ENCODE results near the gene WNT9B.

The WNT9B gene, protein sequence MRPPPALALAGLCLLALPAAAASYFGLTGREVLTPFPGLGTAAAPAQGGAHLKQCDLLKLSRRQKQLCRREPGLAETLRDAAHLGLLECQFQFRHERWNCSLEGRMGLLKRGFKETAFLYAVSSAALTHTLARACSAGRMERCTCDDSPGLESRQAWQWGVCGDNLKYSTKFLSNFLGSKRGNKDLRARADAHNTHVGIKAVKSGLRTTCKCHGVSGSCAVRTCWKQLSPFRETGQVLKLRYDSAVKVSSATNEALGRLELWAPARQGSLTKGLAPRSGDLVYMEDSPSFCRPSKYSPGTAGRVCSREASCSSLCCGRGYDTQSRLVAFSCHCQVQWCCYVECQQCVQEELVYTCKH

DNA sequence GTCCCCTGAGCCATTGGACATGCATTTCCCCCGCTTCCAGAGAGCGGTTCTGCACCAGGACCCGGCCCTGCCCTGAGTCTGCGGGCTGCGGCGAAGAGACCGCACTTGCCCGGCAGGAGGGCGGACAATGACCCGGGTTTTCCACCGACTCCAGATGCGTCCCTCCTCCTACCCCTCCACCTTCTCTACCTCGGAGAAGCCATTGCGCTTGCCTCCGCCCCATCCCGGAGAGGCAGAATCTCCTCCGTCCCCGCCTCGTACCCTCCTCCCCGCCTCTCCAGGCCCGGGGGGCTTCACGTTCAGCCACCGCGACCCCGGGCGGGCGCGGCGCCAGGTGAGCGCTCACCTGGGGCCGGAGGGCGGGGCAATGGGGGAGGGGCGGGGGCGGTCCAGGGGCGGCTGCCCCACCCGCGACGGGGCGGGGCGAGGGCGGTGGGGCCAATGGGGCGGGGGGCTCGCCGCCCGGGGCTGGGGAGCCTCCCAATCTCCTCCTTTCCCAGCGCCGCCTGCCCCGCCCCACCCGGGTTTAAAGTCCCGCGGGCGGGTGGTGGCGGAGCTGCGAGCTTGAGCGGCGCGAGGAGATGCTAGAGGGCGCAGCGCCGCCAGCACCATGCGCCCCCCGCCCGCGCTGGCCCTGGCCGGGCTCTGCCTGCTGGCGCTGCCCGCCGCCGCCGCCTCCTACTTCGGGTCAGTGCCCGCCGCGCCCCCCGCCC is at the start of gene WNT9B:
TSS of gene WNT9B (plus strand) at position 555 of the 713 bp plus-strand sequence. CDS start at position 611, 56 bp downstream.
- no peak for DNase-seq (ENCODE audit: low read depth in 2 of 2)

DNA sequence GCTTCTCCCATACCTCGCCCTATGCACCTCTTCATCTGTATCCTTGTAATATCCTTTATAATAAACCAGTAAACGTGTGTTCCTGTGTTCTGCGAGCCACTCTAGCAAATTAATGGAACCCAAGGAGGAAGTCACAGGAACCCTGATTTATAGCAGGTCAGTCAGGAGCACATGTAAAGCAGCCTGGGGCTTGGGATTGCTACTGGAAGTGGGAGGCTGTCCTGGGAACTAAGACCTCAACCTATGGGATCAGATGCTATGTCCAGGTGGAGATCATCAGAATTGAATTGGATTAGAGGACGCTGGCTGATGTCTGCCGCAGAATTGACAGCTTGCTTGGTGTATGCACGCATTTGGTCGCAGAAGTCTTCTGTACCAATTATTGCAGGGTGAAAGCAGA is 48.6 kb upstream of the WNT9B start:
- DNase-seq (ENCODE audit: low read depth in 2 of 2): no peak

DNA sequence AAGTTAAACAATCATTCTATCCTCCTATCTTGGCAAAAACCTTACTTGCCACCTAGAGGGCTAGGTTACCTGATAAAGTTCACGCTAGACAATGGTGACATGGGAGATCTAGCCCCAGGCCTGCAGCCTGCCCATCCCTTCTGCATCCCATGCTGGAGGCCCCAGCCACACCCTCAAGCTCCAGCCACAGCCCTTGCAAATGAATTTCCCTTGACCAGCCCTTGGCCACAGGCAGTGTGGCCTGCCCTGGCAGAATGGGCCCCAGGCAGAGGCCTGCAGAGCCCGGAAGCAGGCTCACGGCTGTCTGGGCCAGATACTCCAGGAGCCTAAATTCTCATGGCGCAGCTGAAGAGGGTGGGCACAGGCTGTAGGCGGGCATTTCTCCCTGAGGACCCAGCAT is 47.8 kb upstream of the WNT9B start:
- no peak for DNase-seq (ENCODE audit: low read depth in 2 of 2)

DNA sequence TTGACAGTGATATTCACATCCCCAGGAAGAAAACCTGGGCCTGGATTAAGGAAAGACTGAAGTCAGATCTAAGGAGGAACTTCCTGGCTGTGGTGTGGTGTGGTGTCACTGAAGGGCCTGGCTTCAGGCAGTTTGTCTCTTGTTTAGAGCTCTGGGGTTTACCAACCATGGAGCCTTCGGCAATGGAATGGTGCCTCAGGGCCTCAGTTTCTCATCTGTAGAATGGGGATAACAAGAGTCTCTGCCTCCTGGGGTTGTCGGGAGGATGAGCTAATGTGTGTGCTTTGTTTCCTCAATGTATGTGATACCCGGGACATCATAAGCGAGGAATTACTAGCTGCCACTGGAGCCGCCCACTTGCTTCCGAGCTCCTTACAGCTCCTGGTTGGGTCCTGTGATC is 45.6 kb upstream of the WNT9B start:
- no peak for DNase-seq (ENCODE audit: low read depth in 2 of 2)

DNA sequence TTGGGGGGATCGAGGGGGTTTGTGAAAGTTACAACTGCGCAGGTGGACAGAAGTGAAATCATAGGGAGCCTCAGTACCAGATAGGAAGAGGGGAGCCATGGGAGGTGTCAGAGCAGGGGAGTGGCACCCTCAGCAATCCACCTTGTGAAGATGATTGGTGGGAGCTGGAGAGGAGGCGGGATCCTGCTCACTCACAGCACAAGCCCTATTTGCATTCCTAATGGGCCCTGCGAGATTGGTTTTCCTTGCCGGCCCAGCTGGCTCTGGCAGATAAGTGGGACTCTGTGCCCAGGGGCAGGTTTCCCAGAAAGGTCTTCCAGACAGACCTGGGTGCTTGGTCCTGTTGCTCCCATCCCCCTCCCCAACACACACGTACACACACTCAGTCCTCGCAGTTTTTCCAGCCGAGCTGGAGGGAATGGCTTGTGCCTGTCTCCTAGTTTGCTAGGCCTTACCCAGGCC is 42.2 kb upstream of the WNT9B start:
- DNase-seq (ENCODE audit: low read depth in 2 of 2): no peak

DNA sequence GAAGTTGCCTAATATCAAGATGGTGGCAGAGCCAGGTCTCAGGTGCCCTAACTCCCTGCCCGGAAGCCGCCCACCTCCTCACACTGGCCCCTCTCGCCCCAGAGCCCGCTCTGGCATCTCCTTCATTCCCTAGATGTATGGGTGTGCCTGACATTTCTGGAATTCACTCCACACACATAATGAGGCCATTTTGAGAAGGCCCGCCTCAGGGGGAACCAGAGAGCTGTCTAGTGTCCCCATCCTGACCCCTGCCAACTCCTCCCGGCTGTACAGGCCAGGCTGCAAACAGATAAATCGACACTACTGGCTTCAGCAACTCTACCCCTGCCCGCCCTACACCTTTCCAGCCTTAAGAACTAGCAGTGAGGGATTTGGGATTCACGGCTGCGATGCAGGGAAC is 40.5 kb upstream of the WNT9B start:
- no peak for DNase-seq (ENCODE audit: low read depth in 2 of 2)

DNA sequence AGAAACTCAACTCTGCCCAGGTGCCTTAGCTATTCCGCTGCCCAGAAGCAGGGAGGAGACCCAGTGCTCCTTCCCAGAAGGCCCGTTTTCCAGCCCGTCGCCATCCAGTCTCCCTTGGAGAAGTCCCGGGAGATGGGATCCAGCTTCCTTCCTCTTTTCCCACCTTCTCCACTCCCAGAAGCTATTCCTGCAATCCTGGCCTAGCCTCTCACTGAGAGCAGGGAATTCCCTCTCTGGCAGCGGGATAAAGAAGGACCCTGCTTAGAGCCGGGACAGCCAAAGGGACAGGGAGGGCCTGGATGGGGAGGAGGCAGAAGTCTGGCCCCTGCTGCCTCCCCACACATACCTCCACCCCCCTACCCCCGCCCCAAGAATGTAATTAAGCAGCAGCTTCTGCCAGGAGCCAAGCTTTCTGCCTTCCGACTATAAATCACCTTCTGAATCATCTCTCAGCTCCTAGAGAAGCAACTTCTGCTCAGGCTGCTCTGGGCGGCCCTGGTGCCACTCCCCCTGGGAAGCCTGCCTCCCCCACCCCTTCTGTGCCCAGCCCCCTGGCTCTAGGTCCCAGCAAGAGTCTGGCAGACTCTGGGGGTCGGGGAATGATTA is 39.3 kb upstream of the WNT9B start:
- DNase-seq (ENCODE audit: low read depth in 2 of 2): no peak

DNA sequence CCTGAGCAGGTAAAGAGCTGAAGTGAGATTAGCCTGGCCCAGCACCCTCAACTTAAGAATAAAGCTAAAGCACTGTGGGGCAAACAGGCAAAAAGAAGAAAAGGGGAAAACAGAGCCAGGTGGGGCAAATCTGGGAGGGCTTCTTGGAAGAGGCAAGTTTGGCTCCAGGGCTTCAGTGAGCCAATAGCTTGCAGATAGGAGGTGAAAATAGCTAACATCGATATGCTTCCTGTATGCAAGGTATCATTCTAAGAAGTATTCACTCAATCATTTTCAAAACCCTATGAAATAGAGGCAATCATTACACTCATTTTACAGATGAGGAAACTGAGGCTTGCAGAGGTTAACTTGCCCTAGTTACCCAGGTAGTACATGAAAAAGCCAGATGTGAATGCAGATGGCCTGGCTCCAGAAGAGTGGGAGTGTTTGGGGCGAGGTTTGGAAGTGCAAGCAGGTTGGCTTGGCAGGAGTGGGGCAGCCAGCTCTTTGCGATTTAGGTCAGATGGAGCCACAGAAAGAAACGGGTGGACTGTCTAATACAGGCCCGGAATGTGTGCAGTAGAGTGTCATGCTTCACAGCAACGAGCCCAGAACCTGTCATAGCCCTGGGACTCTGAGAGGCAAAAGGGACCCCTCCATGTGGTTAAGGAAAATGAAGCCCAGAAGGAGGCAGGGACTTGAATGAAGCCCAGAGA is 38.6 kb upstream of the WNT9B start:
- no peak for DNase-seq (ENCODE audit: low read depth in 2 of 2)

DNA sequence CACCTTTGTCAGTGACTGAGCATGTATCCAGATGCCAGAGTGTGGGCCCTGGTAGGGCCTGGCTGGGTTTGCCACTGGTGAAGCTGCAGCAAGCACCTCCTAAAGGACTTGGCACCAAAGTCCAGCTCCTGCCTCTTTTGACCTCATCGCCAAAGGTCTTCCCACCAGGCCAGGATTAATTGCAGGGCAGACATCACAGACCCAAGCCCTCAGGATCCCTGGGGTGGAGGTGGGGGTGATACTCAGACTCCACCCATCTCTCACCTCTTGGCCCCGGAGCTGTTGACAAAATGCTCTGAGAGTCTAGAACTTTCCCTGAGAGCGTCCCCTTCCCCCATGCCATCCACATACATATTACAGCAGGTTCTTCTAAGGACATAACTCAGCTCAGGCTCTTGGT is 37.5 kb upstream of the WNT9B start:
- DNase-seq (ENCODE audit: low read depth in 2 of 2): no peak

DNA sequence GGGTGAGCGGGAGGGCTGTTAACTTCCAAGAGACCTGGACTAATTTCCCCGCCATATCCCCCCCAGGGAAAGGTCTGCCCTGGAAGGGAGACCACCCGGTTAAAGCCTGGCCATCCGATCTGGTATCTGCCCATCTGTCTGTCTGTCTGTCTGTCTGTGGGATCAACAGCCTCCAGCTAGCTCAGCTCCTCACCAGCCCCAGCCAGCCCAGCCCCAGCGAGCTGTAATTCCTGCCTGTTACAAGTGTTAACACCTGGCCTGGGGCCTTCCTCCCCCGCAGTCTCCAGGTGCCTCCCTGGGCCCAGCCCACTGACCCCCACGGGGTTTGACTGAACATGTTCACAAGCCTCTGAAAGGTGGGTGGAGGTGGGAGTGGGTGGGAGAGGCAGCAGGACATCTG is 36.9 kb upstream of the WNT9B start:
- no peak for DNase-seq (ENCODE audit: low read depth in 2 of 2)

DNA sequence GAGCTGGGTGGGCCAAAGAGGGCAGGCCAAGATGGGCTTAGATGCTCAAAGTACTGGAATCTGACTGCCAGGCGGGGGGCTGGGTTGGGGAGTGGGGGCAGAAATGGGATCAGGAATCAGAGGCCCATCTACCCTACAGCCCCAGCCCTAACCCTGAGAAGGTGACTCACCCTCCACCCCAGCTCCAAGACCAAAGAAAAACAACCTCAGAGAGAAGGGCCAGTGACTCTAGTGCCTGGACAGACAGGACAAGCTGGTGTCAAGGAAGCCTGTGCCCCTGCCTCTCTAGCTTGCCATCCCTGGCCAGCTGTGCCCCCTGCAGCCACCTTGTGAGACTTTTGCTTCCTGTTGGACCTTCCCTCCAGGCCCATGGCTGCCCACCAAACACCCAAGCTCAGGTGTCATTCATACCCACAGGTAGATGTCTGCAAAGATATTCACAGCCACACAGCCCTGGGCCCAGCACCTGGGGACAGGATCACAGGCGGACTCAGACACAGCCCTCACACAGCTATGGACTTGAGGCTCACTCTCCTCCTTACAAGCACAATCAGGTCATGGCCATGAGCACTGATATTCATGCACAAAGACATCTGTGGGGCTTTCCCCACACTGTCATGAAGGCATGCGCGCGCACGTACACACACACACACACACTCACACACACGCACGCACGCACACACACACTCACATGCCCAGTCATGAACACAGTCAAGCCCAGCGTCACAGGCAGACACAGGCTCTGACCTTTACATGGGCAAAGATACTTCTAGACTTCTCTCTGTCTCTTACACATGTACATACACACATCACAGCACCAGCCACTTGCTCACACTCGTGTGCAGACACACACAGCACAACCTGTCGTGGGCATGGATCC is 35.7 kb upstream of the WNT9B start:
- DNase-seq (ENCODE audit: low read depth in 2 of 2): no peak

DNA sequence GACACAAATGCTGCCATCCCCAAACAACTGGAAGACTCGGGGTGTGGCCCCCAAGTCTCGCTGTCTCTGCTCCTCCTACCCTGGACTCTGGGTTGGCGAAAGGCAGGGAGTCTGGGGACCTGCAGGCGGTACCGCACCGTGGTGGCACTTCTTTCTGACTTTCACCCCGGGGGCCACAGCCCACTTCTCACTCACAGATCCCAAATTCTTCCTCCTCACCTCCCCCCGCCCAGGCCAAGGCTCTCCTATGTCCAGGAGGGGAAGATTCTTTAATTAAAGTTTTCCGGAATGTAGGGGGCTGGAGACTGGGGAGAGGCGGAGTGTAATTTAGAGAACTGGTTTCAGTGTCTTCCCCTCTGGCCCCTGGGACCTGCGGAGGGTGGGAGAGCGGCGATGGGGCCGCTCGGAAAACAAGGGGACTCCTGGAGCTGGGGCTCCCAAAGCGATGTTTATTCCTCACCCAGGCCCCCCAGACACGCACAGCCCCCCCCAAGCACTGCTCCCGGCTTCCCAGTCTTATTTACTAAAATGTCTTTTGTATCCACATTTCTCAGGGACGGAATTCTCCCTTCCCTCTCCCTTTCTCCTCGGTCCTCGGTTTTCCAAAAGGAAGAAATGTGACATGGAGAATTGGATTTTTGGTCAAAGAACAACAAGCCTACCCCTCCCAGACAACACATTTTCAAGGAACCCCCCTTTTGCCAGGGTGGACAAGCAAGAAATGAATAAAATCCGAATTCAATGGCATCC is 34.1 kb upstream of the WNT9B start:
- no peak for DNase-seq (ENCODE audit: low read depth in 2 of 2)

DNA sequence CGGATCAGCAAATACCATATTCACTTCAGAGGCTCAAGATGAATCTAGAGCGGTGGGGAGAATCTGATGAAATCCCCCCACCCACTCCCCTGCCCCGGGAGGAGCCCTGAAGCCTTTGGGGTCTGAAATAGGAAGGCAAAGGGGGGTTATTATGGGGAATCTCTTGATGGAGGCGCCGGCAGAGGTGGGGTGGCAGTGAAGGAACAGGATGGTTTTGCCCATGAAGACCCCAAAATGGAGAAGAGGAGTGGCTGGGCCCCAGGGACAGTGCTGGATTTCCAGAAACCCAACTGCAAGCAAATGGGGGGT is 33.5 kb upstream of the WNT9B start:
- DNase-seq (ENCODE audit: low read depth in 2 of 2): no peak

DNA sequence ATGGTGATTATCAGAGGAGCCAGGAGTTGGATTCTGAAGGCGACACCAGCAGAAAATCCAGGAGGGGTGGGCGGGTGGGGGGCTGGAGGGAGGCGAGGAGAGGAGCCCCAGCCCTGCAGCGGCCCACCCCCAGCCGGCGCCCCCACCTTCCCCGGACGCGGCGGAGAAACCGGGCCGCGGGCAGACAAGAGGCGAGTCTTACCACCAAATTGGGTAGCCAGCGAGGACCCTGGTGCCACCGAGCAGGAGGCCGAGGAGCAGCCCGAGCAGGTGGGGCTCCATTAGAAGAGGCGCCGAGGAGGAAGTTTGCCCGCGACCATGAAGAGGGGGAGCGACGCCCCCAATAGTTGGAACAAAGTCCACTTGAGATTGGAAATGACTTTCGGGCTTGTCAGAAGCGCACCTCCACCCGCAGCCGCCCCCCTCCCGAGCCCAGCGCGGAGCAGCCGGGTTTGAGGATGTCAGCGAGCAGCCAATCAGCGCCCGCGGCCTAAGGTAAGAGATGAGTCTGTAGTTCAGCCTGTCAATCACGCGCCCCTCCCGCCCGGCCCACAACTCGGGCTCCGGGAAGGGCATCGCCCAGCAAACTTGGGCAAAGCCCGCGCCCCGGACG is 33.0 kb upstream of the WNT9B start, which contains the start of gene WNT3:
TSS of gene WNT3 (minus strand) at position 377 of the 613 bp plus-strand sequence. CDS start at position 282, 95 bp downstream.
- DNase-seq (ENCODE audit: low read depth in 2 of 2): peak; percentile 38 to 51

DNA sequence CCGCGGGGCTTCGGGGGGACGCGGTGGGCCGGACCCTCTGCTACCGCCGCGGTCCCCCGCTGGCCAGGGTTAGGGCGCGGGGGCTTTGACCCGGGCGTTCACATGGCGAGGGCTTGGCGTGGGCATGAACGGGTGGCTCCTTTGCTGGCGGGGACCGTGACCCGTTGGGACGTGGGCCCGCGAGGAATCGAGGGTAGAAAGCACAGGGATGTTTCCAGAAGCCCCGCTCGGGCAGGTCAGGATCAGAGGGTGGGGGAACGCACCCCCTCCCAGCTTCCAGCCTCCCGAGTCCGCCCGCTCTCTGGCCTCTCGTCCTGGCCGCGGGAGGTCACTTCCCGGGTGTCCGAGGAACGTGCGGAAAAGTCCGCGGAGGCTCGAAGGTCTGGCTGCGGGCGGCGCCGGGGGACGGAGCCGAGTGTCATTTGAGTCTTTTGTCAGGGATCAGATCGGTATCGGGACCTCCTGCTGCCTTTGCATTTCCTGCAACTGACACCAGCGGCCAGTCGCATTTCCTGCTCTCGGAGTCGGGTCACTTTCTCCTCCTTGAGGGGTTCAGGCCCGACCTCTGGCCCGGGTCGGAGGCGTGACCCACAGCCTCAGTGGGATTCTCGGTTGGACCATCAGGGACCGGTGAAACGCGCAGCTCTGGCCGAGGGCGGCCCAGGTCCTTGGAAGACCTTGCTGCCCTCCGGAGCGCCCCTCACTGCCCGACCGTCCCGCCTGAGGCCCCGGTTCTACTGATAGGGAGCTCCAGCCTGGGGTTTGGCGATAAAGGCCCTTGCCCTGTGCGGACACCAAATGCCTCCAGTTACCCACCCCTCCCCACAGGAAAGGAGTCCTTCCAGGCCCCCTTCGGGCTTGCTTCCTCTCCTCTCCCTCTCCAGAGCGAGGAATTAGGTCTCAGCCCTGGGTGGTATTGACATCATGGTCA is 32.2 kb upstream of the WNT9B start:
- DNase-seq (ENCODE audit: low read depth in 2 of 2): no peak

DNA sequence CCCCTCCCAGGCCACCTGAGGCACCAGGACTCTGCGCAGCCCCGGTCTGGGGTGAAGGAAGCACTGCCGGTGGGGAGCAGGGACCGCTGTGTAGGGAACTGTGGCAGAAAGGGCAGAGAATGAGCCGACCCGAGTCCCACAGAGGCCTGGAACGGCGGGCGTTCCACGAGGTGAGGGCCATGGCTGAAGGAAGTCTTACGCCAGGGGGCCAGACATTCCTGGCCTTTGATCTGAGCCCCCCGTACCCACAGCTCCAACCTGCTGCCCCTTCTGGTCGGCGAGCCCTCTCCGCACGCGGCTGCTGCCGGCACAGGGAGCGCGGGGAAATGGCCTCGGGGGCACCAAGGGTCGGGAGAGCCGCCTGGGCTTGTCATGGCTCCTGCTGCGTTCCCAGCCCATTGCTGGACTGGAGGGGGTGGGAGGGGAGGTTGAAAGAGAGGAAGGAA is 31.5 kb upstream of the WNT9B start:
- no peak for DNase-seq (ENCODE audit: low read depth in 2 of 2)

DNA sequence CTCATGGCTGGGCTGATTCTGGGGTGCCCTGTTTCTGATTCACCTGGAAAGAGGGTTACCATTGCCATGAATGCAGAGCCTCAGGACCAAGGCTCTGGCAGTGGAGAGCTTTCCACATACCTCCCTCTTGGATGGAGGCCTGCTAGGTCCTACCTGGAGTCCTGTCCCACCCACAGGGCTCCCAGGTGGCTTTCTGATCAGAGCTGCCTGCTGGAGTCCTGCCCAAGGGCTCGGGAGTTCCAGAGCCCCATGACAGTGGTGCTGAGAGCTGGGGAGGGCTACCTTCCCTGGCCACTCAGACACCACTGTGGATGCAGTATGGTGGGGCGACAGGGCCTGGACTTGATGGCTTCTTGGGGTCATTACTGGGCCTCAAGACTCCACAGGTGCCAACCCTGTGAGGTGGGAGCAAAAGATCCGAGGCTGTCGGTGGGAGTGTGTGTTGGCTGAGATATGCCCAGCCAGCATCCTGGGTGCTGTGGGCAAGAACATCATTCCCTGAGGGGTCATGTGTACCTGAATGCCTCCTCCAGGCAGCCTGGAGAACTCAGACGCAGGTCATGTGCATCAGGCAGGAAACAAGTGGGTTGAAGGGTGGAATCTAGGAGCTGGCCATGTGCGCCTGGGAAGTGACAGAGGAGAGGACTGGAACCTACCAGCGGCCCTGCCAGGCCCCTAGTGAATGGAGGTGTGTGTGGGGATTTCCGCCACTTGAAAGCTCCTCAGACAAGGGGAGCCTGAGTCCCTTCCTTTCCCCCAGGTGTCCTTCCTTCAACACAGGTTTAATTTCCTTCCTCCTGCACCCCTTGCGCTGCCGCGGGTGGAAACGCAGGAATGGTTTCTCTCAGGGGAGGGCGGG is 30.6 kb upstream of the WNT9B start:
- DNase-seq (ENCODE audit: low read depth in 2 of 2): no peak

All from stimulated activated CD8-positive, alpha-beta memory T cell treated with anti-CD3 and anti-CD28 coated beads, Interleukin-7, amount 100 ng/mL, for 4 hours (primary cell).